Ammon's horn (tissue), 1 donor: Measurements from ENCODE around the gene ELMO2.
"Not testable (repeated sequence)": the region's sequence is repeated elsewhere in the genome, so short reads cannot be mapped to it uniquely, and the experiment has no call there.

Source experiments
- DNase-seq: peaks from one replicate; pipeline ENCODE4 v3.0.0-alpha.2; 2016; ENCODE audit warnings: low spot score

Gene ELMO2

GRCh38 chr20:46406986-46407670, 713 bp upstream of the ELMO2 start:
- DNase-seq = peak; percentile 77

- DNase-seq = peak; percentile 78
Observed at GRCh38 chr20:46402331-46402811, 4.0 kb downstream of the ELMO2 start.

GRCh38 chr20:46401478-46401860, 4.9 kb downstream of the ELMO2 start:
- no peak for DNase-seq

- no peak for DNase-seq
Observed at GRCh38 chr20:46400828-46401477, 5.5 kb downstream of the ELMO2 start.

- no peak for DNase-seq
Observed at GRCh38 chr20:46400253-46400652, 6.2 kb downstream of the ELMO2 start.

GRCh38 chr20:46399401-46399800, 7.0 kb downstream of the ELMO2 start:
- DNase-seq = no peak

GRCh38 chr20:46398963-46399362, 7.5 kb downstream of the ELMO2 start:
- DNase-seq = no peak

GRCh38 chr20:46396052-46396740, 10.2 kb downstream of the ELMO2 start:
- DNase-seq = no peak

GRCh38 chr20:46394872-46395760, 11.3 kb downstream of the ELMO2 start:
- DNase-seq = no peak

GRCh38 chr20:46393967-46394366, 12.4 kb downstream of the ELMO2 start:
- DNase-seq = no peak

- DNase-seq = no peak
Observed at GRCh38 chr20:46388937-46389336, 17.5 kb downstream of the ELMO2 start.

GRCh38 chr20:46388201-46388836, 18.1 kb downstream of the ELMO2 start:
- DNase-seq = no peak

- not testable (repeated sequence) for DNase-seq
Observed at GRCh38 chr20:46387054-46387453, 19.4 kb downstream of the ELMO2 start.

- DNase-seq = no peak
Observed at GRCh38 chr20:46378412-46379009, 27.9 kb downstream of the ELMO2 start.

GRCh38 chr20:46377518-46377917, 28.9 kb downstream of the ELMO2 start:
- no peak for DNase-seq

- no peak for DNase-seq
Observed at GRCh38 chr20:46376196-46376785, 30.1 kb downstream of the ELMO2 start.

- DNase-seq = no peak
Observed at GRCh38 chr20:46375771-46376170, 30.6 kb downstream of the ELMO2 start.

- DNase-seq = no peak
Observed at GRCh38 chr20:46374383-46374782, 32.0 kb downstream of the ELMO2 start.

- no peak for DNase-seq
Observed at GRCh38 chr20:46371656-46372055, 34.8 kb downstream of the ELMO2 start.

GRCh38 chr20:46368902-46369268, 37.5 kb downstream of the ELMO2 start:
- DNase-seq = no peak
